A673 (cell line): ENCODE measurements around the gene GPR17.

Source experiments
- CTCF ChIP-seq: fragments of 300-800, 200-600 bp; sonication (generic); conservative IDR thresholded peaks from 2 replicates; pipeline ENCODE4 v1.5.1; 2017; ENCODE audit warnings: low read depth, mild to moderate bottlenecking, antibody characterized with exemption, low read length, moderate library complexity, mixed read lengths
- EZH2 ChIP-seq: fragments of 200-600 bp; sonication (generic); IDR thresholded peaks from 2 replicates; pipeline ENCODE4 v1.6.1; 2017; ENCODE audit warnings: borderline replicate concordance, low read depth, mild to moderate bottlenecking, mixed read lengths, antibody characterized with exemption, low read length; ENCODE audit not compliant: poor library complexity, severe bottlenecking

GRCh38 chr2:127604986-127605385, 41.0 kb upstream of the GPR17 start:
- TF ChIP-seq CTCF (no peak), EZH2 (no peak)
